D721Med (cell line): ENCODE data around the gene NTN3.
"Not testable (repeated sequence)": the region's sequence is repeated elsewhere in the genome, so short reads cannot be mapped to it uniquely, and the experiment has no call there.

Experiments used
- DNase-seq: peaks from one replicate; pipeline ENCODE4 v3.0.0; 2011; ENCODE audit warnings: low spot score; ENCODE audit not compliant: insufficient read length
- FAIRE-seq: peaks from 2 replicates; lab custom pipeline; 2011; peaks lifted over from hg19 to GRCh38; lab: Jason Lieb, UNC
- CTCF ChIP-seq: IDR thresholded peaks from 2 replicates; pipeline ENCODE4 v1.5.1; 2012; ENCODE audit warnings: mild to moderate bottlenecking, control low read depth; ENCODE audit not compliant: insufficient read depth; ENCODE audit errors: missing control alignments

The NTN3 gene

GRCh38 chr16:2432801-2433505 is 38.1 kb upstream of the NTN3 start:
- FAIRE-seq: no peak
- no peak for TF ChIP-seq CTCF
- no peak for DNase-seq

- not testable (repeated sequence) for FAIRE-seq, DNase-seq
These were observed 35.9 kb upstream of the NTN3 start for GRCh38 chr16:2435236-2435635.

GRCh38 chr16:2436110-2436509 is 35.0 kb upstream of the NTN3 start:
- TF ChIP-seq CTCF: no peak
- no peak for FAIRE-seq
- no peak for DNase-seq

DNA sequence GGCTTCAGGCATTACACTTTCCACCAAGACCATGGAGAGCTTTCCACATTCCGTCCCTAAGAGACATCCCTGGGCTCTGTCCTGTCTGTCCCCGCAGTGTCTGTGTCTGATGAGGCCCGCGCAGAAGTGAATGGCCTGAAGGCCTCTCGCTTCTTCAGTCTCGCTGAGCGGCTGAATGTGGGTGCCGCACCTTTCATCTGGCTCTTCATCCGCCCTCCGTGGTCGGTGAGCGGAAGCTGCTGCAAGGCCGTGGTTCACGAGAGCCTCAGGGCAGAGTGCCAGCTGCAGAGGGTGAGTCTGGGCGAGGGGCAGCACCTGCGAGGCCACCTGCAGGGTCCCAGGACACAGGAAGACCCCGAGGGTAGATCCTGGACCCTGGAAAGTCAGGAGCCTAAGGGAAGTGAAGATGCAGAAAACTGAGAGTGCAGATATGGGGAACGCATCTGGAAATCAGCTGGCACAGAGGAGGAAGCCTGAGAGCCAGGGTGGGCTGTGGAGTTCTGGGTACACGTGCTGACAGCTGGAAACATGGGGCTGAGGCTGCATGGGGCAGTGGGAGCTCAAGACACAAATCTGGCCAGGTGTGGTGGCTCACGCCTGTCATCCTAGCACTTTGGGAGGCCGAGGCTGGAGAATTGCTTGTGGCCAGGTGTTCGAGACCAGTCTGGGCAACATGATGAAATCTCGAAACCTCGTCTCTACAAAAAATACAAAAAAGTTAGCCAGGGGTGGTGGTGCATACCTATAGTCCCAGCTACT is 33.9 kb upstream of the NTN3 start:
- no peak for DNase-seq
- no peak for TF ChIP-seq CTCF
- FAIRE-seq: no peak

DNA sequence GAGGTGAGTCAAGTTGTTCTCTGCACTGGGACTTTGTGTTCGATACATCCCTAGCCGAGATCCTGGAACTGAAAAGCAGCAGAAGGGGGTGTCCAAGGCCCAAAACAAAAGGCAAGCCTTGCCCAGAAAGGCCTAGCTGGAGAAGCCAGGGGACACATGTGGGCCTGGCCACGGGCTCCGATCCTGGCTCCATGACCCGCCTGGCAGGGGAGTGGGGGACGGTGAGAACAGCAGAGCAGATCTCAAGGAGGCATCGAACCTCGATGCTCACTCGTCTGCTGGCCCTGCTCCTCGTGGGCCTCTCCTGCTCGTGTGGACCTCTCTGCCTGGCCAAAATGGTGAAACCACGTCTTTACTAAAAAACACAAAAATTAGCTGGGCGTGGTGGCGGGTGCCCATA is 33.0 kb upstream of the NTN3 start:
- TF ChIP-seq CTCF: no peak
- DNase-seq (no peak), FAIRE-seq (no peak)

GRCh38 chr16:2439598-2439997 is 31.5 kb upstream of the NTN3 start:
- no peak for TF ChIP-seq CTCF
- FAIRE-seq: no peak
- DNase-seq: no peak

DNA sequence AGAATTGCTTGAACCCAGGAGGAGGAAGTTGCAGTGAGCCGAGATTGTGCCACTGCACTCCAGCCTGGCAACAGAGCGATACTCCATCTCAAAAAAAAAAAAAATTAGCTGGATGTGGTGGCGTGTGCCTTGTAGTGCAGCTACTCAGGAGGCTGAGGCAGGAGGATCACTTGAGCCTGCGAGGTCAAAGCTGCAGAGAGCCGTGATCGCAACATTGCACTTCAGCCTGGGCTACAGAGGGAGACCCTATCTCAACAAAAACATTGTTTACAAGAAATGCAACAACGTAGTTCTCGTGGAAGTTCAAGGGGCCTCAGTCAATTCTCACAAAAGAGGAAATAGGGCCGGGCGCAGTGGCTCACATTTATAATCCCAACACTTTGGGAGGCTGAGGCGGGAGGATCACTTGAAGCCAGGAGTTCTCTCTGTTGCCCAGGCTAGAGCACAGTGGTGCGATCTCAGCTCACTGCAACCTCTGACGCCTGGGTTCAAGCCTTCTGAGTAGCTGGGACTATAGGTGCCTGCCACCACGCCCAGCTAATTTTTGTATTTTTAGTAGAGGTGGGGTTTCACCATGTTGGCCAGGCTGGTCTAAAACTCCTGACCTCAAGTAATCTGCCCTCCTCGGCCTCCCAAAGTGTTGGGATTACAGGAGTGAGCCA is 29.8 kb upstream of the NTN3 start:
- not testable (repeated sequence) for DNase-seq, FAIRE-seq

GRCh38 chr16:2443555-2443954 is 27.5 kb upstream of the NTN3 start:
- no peak for TF ChIP-seq CTCF
- no peak for FAIRE-seq
- no peak for DNase-seq
